SK-N-SH (cell line): ENCODE results near the gene B4GALNT2.
"Not testable (repeated sequence)": the region's sequence is repeated elsewhere in the genome, so short reads cannot be mapped to it uniquely, and the experiment has no call there.

Experiments
- CTCF ChIP-seq: fragments of 200-600 bp; sonication (generic); IDR thresholded peaks from 2 replicates; pipeline ENCODE4 v1.6.1; 2017; ENCODE audit warnings: antibody characterized with exemption, mild to moderate bottlenecking, moderate library complexity
- EZH2phosphoT487 ChIP-seq: fragments of 200-600 bp; sonication (generic); IDR thresholded peaks from 2 replicates; pipeline ENCODE4 v1.6.1; 2017; ENCODE audit warnings: low read depth, mixed run types, mild to moderate bottlenecking, antibody characterized with exemption, moderate library complexity, borderline replicate concordance
- GABPA ChIP-seq: IDR thresholded peaks from 2 replicates; pipeline ENCODE4 v1.4.0; 2012; ENCODE audit warnings: low read depth, mild to moderate bottlenecking
- MXI1 ChIP-seq: IDR thresholded peaks from 2 replicates; pipeline ENCODE4 v1.6.1; 2012; ENCODE audit warnings: mild to moderate bottlenecking, low read depth, low read length, improper control_type of control experiment
- POLR2AphosphoS5 ChIP-seq: IDR thresholded peaks from 2 replicates; pipeline ENCODE4 v1.6.1; 2012; ENCODE audit warnings: low read depth, low read length
- RAD21 ChIP-seq: IDR thresholded peaks from 2 replicates; pipeline ENCODE4 v1.6.1; 2012; ENCODE audit warnings: mild to moderate bottlenecking, low read length
- RXRA ChIP-seq: IDR thresholded peaks from 2 replicates; pipeline ENCODE4 v1.4.0; 2012; ENCODE audit warnings: low read depth, mild to moderate bottlenecking, borderline replicate concordance
- SMC3 ChIP-seq: IDR thresholded peaks from 2 replicates; pipeline ENCODE4 v1.6.1; 2012; ENCODE audit warnings: low read depth, low read length, improper control_type of control experiment
- TCF12 ChIP-seq: IDR thresholded peaks from 2 replicates; pipeline ENCODE4 v1.4.0; 2012
- TF ChIP-seq, protein P1 (sequence below): fragments of 150-350 bp; IDR thresholded peaks from 2 replicates; pipeline ENCODE4 v1.6.1; 2017; ENCODE audit warnings: antibody characterized with exemption, low read length, low read depth, borderline replicate concordance
- TF ChIP-seq, protein P2 (sequence below): IDR thresholded peaks from 2 replicates; pipeline ENCODE4 v1.4.0; 2012; ENCODE audit warnings: low read depth, borderline replicate concordance

GRCh38 chr17:49145654-49146053, 13.1 kb downstream of the B4GALNT2 start:
- TF ChIP-seq CTCF, EZH2phosphoT487, SMC3, GABPA, POLR2AphosphoS5, RAD21, TCF12, MXI1, RXRA: not testable (repeated sequence)
- TF ChIP-seq, protein P1, sequence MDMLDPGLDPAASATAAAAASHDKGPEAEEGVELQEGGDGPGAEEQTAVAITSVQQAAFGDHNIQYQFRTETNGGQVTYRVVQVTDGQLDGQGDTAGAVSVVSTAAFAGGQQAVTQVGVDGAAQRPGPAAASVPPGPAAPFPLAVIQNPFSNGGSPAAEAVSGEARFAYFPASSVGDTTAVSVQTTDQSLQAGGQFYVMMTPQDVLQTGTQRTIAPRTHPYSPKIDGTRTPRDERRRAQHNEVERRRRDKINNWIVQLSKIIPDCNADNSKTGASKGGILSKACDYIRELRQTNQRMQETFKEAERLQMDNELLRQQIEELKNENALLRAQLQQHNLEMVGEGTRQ = not testable (repeated sequence)
- TF ChIP-seq, protein P2, sequence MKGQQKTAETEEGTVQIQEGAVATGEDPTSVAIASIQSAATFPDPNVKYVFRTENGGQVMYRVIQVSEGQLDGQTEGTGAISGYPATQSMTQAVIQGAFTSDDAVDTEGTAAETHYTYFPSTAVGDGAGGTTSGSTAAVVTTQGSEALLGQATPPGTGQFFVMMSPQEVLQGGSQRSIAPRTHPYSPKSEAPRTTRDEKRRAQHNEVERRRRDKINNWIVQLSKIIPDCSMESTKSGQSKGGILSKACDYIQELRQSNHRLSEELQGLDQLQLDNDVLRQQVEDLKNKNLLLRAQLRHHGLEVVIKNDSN = not testable (repeated sequence)
